Kidney epithelial cell (primary cell): ENCODE results near the gene TBCC. TPM values are rescaled to one million over a fixed set of nuclear protein-coding genes. Genes with fewer than 3 reads are reported as not detected.

Experiments used
- DNase-seq: peaks from one replicate; pipeline ENCODE4 v3.0.0-alpha.2; 2010; ENCODE audit warnings: low read depth
- H3K27me3 ChIP-seq: 2 replicates; pipeline ENCODE4 v1.6.0; 2011; ENCODE audit warnings: low read length; ENCODE audit not compliant: control insufficient read depth, insufficient read depth
- H3K36me3 ChIP-seq: 2 replicates; pipeline ENCODE4 v1.5.1; 2011; ENCODE audit warnings: low read length; ENCODE audit not compliant: control insufficient read depth, insufficient read depth
- H3K4me3 ChIP-seq: 2 replicates; pipeline ENCODE4 v1.5.1; 2011; ENCODE audit warnings: low read depth, mild to moderate bottlenecking, control low read depth, low read length
- CTCF ChIP-seq: IDR thresholded peaks from 2 replicates; pipeline ENCODE4 v1.5.1; 2011; ENCODE audit warnings: mild to moderate bottlenecking, moderate library complexity, low read length, control low read depth, inconsistent platforms; ENCODE audit not compliant: insufficient read depth, poor library complexity, severe bottlenecking
- total RNA-seq: library from RNA; depleted of rRNA; stranded (reverse); fragments of >200 nt; gene quantifications from 2 replicates; pipeline ENCODE4 v1.2.3, GENCODE V29; 2015

The TBCC gene
- total RNA-seq, 1 donor from 2014 or later, result 55.2 TPM

GRCh38 chr6:42714098-42714761 lies 31.7 kb downstream of the TBCC start:
- Histone ChIP-seq H3K4me3 (no peak overlapping the region), H3K36me3 (no peaks in the 10 kb centered on the region), H3K27me3 (no peaks in the 10 kb centered on the region)
- DNase-seq, result no peak
- TF ChIP-seq CTCF, result no peak

DNA sequence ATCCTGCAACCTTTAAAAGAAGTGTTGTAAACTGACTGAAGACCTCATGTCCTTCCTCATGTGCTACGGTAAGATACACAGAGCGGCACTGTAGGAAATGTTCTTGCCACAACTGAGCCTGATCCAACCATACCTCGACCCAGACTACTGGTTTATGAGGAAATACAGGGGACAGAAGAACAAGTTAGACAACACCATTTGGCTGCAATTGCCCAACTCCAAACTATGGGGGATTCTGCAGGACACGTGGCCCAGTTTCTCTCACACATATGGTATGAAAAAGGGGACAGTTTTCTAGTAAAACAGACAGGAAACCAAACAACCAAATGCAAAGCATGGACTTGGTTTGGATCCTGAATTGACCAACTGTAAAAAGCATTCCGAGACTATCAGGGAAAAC lies 34.0 kb downstream of the TBCC start:
- Histone ChIP-seq H3K36me3 (no peaks in the 10 kb centered on the region), H3K27me3 (no peaks in the 10 kb centered on the region), H3K4me3 (no peak overlapping the region)
- no peak for DNase-seq
- TF ChIP-seq CTCF, result no peak

- DNase-seq, result no peak
- no peak for TF ChIP-seq CTCF
- no peak overlapping the region for H3K4me3 ChIP-seq
- no peaks in the 10 kb centered on the region for H3K36me3 ChIP-seq
- H3K27me3 ChIP-seq, result no peaks in the 10 kb centered on the region
These were observed 35.6 kb downstream of the TBCC start for GRCh38 chr6:42710316-42710715.

GRCh38 chr6:42709871-42710270 lies 36.0 kb downstream of the TBCC start:
- no peak overlapping the region for H3K4me3 ChIP-seq
- no peak for TF ChIP-seq CTCF

DNA sequence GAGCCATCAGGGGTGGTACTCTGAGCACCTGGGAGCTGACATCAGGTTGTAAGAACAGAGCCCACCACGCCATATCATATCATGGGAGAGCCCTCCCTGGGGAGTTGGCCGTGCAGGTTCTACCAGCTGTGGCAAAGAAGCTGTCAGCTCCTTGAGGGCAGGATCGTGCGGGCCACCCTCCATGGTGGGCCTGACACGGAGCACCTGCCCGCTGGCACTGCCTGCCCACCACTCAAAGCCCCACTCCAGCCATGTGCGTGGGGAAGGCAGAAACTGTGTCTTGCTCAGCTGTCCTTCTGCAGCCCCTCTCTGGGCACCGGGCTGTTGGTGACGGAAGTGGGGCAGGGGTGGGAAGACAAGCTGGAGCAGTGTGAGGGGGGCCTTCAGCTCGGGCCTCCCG lies 37.8 kb downstream of the TBCC start:
- no peaks in the 10 kb centered on the region for H3K36me3 ChIP-seq
- TF ChIP-seq CTCF, result no peak
- no peaks in the 10 kb centered on the region for H3K27me3 ChIP-seq
- DNase-seq, result no peak
- H3K4me3 ChIP-seq, result no peak overlapping the region

More at GRCh38 chr6:42709871-42710270, 36.0 kb downstream of the TBCC start:
- Histone ChIP-seq H3K36me3 (no peaks in the 10 kb centered on the region), H3K27me3 (no peaks in the 10 kb centered on the region)
- no peak for DNase-seq

DNA sequence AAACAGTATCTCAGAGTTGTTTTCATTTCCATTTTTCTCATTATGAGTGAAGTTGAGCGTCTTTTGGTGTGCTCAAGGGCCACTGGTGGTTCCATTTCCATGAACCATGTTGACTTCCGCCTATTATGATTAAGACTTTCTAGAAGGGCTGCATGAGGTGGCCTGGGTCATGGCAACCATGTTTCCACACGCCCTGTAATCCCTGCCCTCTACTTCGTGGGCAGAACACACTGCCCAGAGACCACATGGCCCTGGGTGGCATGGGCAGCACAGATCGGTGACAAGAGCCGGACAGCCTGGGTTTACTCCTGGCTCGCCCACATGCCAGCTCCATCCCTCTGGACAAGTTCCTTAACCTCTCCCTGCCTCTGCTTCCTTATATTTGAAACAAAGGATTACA lies 38.3 kb downstream of the TBCC start:
- H3K27me3 ChIP-seq, result no peaks in the 10 kb centered on the region
- no peak for TF ChIP-seq CTCF
- H3K4me3 ChIP-seq, result no peak overlapping the region
- DNase-seq, result no peak
- H3K36me3 ChIP-seq, result no peaks in the 10 kb centered on the region
